ENCODE measurements around the gene RGS19. TPM values are rescaled to one million over a fixed set of nuclear protein-coding genes. Genes with fewer than 3 reads are reported as not detected.
A peak's percentile ranks its signal among the peaks of the same experiment; 100 is the strongest.

Gene RGS19
- total RNA-seq, 1 donor from 2014 or later: 4.6 TPM

DNA sequence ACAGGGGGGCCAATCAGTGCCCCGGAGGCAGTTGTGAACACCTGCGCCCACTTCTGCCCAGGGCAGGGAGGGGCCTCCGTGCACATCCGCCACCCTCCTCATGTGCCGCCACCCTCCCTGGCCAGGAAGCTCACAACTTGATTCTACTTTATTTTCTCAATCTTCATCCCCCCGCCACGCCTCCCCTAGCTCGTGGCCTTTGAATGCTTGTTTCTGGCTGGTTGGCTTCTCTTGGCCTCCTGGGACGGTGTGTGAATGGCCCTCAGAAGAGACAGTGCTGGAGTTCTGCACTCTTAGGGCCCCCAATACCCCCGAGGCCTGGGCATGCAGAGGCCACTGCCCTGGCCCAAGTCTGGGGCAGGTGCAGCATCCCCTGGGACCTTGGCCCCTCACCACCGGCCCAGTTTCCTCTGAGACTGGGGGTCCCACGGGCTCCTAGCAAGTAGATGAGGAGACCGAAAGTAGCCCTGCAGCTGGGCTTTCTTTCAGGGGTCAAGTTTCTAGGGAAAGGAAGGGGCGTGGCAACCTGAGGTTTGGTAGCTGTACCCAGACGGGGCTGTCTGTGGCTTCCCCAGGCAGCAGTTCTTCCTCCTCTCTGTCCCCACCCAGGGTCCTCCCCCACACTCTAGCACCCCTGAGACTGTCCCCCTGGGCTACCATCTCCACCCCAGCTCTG is 1.3 kb downstream of the RGS19 start:
- ATAC-seq (no peak), DNase-seq (ENCODE audit: low spot score) (no peak)

DNA sequence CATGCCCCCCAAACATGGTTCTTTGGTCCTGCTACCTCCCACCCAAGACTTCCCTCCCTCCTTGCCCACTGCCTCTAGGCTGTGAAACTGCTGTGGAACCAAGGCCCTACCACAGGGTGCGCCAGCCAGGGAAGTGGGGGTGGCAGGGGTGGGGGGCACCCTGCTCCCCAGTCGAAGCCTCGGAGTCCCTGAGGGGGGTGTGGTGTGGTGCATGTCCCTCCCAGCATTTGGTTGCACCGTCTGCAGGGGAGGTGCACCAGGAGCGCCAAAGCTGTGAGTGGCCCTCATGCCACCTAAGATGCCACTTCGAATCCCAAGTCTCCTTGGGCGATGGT is 1.8 kb downstream of the RGS19 start:
- DNase-seq (ENCODE audit: low spot score): no peak
- ATAC-seq: no peak

DNA sequence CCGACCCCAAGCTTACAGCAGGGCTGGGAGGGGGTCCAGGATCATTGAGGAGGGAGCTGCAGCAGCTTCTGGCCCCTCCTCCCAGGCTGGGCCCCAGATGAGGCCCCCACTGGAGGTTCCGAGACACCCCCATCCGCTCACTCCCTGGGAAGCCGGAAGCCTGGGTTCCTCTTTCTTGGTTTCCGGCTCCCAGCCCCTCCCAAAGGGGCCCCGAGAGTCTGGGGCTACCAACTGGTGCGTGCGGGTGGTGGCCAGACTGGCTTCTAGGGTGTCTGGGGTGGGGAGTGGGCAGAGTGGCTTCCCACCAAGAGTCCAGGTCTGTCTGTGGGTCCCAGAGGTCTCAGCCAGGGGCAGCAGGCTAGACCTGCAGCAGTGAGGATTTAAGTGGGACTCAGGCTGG is 2.2 kb downstream of the RGS19 start:
- DNase-seq (ENCODE audit: low spot score) (no peak), ATAC-seq (no peak)

DNA sequence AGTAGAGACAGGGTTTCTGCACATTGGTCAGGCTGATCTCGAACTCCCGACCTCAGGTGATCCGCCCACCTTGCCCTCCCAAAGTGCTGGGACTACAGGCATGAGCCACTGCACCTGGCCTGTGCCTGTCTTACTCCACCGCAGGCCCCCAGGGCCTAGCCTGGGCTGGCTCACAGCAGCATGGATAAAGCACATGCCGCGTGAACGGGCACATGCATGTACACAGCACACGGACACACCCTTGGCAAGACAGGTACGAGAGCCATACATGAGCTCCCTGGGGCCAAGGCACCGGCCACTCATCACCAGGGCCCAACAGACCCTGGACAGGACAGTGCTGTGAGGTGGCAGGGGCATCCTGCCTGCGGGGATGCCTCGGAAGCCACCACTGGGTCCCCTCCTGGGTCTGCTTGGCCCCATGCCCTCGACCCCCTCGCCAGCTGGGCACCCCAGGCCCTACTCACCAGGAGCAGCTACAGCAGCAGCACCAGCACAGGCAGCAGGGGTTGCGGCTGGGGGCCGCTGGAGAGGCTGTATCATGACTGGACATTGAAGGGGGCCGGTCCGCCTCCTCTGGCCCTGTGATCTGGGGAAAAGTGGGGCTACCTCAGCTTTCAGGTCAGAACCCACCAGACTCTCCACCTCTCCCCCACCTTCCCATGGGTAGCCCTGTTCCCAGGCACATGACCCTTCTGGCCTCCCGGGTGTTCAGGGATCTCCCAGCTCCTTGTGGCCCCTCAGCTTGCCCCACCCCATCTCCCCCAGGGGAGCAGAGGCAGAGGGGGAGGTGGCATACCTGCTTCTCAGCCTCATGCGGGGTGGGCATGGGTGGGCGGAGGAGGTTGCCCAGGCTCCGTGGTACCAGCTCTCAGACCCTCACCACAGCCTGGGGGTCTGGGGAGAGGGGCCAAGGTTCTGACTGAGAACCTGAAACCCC is 3.0 kb downstream of the RGS19 start:
- no peak for DNase-seq (ENCODE audit: low spot score)
- ATAC-seq: no peak

DNA sequence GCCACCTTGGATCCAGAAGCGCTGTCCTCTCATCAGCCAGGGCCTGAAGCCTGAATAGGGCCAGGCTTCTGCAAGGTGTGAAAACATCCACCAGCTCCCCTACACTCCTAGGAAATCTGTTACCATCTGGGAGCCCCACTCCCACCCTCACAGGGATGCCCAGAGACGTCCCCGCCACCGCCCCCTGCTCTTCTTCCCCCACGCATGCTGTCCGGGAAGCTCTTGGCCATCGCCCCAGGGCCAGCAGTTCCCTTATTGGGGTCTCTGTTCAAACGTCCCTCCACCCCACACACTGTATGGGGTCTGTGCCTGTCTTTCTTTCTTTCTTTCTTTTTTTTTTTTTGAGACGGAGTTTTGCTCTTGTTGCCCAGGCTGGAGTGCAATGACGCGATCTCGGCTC is 3.8 kb downstream of the RGS19 start:
- DNase-seq (ENCODE audit: low spot score) (no peak), ATAC-seq (no peak)

DNA sequence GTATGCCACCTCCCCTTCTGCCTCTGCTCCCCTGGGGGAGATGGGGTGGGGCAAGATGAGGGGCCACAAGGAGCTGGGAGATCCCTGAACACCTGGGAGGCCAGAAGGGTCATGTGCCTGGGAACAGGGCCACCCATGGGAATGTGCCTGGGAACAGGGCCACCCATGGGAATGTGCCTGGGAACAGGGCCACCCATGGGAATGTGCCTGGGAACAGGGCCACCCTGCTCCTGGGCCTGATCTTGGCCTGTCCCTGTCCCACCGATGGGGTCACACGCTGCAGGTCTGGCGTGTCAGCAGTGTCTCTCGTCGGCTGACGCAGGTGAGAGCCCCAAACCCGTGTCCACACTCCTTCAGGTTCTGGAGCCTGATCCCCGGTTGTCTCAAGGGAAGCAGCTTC is 4.4 kb downstream of the RGS19 start:
- DNase-seq (ENCODE audit: low spot score) (no peak), ATAC-seq (peak; percentile 5)

DNA sequence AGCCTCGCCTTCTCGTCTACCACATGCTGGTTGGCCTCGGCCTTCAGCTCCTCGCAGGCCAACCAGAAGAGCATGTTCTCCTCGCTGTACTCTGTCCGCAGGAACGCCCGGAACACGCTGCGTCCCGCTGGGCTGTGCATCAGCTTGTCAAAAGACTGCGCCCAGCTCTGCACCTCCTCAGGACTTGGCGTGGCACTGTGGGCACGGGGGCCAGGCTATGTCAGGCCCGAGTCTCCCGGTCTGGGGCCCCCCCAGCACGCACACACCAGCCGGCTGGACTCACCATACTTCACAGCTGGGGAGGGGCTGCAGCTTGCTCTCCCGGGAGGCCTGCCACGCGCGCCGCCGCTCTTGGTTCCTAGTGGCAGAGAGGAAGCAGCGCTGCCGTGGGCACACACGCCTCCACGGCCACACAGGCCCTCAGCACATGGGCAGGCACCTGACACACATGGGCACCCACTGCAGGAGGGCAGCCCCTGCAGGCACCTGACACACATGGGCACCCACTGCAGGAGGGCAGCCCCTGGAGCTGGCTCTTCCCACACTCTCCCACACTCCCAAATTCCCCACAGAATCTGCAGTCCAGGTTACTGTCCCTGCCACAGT is 5.0 kb downstream of the RGS19 start:
- no peak for DNase-seq (ENCODE audit: low spot score)
- ATAC-seq: no peak

DNA sequence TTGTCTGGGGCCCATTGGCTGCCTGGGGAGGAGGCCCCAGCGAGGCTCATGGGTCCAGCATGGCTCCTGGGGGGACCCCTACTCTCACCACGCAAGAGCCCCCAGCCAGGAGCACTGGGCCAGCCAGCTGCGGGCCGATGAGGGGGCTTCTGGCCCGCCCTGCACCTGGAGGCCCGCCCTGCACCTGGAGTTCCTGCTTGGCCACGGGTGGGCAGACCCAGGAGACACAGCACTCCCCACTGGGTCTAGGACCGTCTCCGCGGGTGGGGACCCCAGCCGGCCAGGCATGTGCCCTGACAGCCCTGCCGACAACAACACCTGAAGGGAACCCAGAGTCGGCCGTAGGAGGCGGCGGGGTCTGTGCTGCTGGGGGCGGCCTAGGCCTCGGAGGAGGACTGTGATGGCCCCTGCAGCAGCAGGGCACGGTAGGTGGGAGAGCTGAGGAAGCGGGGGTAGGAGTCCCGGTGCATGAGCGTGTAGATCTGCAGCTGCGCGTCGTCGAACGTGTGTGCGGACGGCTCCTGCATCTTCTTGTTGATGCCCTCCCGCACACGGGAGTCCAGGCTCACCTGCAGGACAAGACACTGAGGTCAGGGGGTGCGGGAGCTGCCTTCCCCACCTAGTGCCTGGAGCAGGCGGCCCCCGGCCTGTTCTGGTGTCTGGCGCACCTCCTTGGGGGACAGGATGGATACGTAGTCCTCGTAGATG is 5.7 kb downstream of the RGS19 start:
- ATAC-seq (no peak), DNase-seq (ENCODE audit: low spot score) (no peak)

DNA sequence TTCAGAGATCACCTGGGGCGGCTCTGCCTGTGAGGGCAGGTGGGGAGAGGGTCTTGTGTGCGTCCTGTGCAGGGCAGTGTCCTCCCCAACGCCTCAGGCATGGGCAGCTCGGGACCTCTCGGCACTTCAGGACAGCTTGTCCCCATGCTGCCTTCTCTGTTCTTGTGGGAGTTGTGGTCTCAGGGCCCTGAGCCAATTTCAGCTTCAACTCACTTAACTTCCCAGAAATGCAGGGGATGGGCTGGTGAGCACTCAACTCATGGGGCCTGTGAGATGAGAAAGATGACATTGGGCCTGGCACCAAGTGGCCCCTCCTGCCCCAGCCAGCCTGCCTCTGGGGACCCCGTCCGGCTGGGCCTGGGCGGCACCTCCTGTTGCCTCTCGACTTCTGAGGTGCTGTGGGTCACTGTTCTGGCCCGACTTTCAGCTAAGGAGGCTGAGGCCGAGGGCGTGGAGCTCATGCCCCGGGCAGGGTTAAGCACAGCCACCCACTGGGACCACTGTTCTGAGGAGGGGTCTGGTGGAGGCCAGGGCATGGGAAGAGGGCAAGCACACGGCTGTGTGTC is 6.7 kb downstream of the RGS19 start:
- no peak for ATAC-seq
- DNase-seq (ENCODE audit: low spot score): no peak

DNA sequence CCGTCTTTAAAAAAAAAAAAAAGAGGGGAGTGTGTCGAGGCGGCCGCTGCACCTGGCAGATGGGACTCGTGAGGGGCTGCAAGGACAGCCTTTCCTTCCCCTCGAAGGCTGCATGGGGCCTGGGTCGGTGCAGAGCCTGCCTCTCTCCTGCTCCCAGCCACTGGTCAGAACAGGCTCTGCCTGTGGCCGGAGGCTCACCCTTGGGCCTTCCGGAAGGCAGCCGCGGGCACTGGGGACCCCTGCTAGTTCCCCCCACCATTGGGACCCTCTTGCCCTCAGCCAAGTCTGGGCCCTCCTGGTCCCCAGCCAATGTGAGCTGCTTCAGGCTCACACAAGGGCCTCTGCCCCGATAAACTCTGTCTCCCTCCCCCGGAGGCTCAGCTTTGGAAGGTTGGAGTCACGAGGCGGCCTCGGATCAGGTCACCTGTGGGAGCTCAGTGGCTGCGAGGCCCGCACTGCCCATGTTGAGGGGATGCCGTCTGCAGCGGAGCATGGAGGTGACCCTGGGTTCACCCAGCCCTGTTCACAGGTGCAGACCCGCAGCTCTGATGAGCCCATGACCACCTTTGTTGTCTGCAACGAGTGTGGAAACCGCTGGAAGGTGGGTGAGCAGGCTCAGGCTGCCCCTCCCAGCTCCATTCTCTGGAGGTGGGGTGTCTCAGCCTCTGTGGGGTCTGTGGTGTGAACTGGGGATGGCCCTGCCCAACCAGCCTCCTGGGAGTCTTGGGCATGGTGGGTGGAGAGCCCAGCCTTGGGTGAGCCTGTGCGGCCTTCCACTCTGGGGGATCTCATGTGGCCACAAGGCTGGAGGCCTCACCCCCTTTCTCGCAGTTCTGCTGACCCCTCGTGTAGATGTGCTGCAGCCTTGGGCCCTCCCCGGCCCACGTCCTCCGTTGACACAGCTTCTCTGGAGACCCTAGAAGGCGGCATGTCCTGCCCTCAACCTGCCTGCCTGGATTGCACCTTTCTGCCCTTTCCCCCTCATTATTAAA is 7.7 kb downstream of the RGS19 start:
- ATAC-seq (no peak), DNase-seq (ENCODE audit: low spot score) (no peak)

DNA sequence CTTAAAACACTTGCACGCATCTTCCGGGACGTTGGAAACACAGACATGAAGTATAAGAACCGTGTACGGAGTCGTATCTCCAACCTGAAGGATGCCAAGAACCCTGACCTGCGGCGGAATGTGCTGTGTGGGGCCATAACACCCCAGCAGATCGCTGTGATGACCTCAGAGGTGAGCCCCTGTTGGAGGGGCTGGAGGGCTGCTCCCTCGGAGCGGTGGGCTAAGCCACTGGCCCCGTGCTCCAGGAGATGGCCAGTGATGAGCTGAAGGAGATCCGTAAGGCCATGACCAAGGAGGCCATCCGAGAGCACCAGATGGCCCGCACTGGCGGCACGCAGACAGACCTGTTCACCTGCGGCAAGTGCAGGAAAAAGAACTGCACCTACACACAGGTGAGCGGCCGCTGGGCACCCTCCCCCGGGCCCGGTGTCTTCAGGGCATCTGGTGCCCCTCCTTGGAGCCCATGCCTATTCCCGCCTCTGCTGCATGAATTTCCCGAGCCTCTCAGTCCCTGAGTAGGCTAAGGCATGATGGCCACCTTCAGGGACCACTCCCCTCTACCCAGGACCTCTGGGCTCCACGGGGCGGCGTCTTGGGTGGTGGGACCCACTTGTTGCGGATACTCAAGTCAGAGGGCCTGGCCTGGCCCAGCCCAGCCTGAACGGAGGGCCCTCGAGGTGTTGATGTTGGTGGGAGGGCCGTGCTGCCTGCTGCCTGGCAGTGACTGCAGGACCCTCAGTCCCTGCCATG is 8.9 kb downstream of the RGS19 start:
- ATAC-seq: no peak
- no peak for DNase-seq (ENCODE audit: low spot score)

DNA sequence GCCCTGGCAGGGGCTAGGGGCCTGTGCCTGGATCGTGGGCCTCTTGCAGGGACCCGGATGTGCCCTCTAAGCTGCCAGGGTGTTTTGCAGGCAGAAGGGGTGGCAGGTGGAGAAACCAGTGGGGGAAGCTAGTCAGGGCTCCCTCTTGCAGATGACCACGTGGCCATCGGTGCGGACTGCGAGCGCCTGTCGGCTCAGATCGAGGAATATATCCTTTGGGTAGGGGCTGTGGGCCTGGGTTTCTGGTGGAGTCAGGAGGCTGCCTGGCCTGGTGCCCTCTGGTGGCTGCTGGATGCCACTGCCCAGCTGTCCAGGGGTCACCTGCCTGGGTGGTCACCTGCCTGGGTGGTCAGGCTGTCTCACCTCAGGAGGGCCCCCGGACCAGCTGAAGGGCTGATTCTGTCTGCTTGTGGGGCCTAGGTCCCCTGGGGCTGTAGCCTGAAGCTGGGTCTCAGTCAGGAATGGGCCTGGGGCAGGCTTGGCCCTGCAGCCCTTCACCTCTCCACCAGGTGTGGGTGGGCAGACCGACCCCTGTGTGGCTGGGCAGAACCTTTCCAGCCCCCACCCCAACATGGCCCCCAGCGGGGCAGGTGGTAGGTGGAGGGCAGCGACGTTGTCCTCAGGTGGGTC is 9.6 kb downstream of the RGS19 start:
- ATAC-seq: no peak
- DNase-seq (ENCODE audit: low spot score): no peak

DNA sequence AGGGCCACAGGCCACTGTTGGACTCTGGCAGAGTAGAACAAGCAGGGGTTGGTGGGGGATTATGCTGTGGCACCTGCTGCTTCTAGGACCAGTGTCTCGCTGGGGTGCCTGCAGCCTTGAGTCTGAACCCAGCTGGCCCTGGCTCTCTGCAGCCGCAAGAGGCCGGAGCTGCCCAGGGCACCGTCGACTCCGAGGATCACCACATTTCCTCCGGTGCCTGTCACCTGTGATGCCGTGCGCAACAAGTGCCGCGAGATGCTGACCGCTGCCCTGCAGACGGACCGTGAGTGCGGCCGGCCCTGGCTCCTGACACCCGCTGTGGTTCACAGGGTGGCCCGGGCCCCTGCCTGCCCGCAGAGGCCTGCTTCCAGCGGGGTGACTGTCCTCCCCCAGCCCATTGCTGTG is 10.1 kb downstream of the RGS19 start:
- no peak for ATAC-seq
- no peak for DNase-seq (ENCODE audit: low spot score)

DNA sequence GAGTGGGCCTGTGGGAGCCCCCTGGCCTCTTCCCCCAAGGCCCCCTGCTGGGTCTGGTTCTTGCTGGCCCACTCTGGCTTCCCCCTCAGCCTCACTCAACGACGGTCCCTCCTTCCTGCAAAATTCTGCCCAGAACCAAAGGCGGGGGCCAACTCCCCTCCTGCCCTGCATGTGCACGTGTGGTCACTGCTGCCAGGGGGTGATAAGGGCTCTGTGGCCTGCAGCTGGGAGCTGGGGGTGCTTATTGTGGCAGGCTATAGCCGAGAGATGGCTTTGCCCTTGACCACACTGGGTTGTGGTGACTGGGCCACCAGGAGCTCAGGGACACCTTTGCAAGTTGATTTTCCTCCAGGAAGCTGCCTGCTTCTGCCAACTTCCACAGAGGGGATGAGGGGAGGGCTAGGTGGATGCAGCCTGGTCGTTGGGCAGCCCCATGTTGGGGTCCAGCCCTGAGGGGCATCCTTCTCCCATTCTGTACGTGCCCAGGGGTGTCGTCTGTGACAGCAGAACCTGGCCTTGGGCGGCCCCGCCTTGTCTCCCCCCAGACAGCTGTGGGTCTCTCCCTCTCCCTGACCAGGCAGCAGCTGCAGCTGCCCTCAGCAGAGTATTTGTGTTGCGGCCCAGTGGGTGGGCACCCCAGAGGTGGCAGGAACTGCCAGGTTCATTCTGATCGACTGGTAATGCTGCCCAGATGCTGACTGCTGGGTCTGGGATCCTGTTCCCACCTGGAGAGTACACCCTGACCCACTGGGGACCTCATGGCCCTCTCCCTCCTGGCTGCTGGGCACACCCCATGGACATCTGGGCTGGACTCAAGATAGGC is 10.7 kb downstream of the RGS19 start:
- ATAC-seq (no peak), DNase-seq (ENCODE audit: low spot score) (no peak)

DNA sequence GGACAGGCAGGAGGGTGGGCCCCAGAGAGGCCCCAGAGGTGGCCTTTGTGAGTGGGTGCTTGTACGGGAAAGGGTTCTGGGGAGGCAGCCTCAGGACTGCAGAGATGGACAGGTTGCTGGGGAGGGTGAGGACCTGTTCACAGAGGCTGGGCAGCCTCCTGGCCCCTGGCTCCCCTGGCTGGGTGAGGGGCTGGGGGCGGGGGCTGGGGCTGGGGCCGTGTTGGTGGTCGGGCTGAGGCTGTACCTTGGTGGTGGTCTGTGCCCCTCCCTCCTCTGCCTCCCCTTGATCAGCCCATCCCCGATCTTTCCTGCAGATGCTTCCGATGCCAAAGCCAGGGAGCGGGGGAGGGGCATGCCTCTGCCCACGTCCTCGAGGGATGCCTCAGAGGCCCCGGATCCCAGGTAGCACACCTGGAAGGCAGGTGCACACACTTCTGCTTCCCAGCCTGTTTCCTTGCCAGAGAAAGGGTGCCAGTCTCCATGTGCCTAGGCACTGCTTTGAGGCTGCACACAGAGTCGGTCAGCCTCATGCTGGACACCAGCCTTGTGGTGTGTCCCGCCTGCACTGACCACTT is 11.5 kb downstream of the RGS19 start:
- no peak for DNase-seq (ENCODE audit: low spot score)
- ATAC-seq: no peak

DNA sequence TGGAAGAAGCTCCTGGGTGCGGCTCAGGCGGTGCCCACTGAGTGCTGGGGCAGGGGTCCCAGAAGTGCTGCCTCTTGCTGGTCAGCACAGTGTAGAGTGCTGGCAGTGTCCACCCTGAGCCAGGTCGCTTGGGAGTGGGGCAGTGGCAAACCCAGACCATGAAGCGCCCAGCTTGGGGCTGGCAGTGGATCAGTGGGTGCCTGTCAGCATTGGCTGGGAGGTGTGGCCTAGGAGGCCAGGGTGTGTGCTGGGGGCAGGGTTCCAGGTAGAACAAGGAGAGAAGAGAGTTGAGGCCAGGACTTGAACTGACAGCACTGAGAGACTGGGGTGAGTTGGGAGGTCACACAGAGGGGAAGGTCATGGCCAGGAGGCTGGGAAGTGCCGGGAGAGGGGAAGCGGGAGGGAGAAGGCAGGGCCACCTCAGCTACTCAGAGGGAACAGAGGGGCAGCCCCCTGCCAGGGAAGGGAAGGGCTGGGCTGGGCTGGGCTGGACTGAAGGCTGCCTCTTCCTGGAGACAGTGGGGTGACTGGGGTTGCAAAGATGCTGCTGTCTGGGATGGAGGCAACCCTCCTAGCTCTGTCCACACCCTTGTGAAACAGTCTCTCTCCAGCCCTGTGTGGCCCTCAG is 12.2 kb downstream of the RGS19 start:
- DNase-seq (ENCODE audit: low spot score): peak; percentile 75
- peak; percentile 7 for ATAC-seq

DNA sequence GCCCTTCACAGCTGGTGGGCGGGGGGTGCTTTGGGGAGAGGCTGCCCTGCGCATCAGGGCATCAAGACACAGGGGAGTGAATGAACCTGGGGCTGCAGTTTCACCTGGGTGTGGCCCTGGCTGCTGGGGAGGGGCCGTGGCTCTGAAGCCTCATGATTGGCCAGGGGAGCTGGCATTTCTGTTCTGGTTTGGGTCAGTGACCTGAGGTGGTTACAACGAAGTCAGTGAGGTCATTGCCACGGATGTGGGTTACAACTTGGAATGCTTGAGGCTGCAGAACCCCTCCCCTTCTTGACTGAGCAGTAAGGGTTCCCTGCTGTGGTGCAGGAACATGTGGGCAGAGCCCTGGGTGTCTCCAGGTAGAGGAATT is 13.4 kb downstream of the RGS19 start:
- peak; percentile 53 for ATAC-seq
- peak; percentile 90 for DNase-seq (ENCODE audit: low spot score)

All from left lobe of liver (tissue), 2 donors.